ENCODE data around the gene CMIP. TPM values are rescaled to one million over a fixed set of nuclear protein-coding genes. Genes with fewer than 3 reads are reported as not detected.

CMIP gene
- total and polyA plus RNA-seq, 10 of the 15 experiments (the other 5 are each of a cell fraction or from before 2014, with no cell fraction given): 1.2 to 43.2 (median 4.4) TPM

- FAIRE-seq (no peak), ATAC-seq (no peak), DNase-seq (ENCODE audit: low read depth, low spot score) (no peak)
- TF ChIP-seq CREM (IDR thresholded peaks at IDR 0.05; ENCODE audit: low read depth): no peak
- no peak for TF ChIP-seq FOXM1 (IDR thresholded peaks at IDR 0.05; ENCODE audit: low read depth, low read length)
- TF ChIP-seq, protein P1, sequence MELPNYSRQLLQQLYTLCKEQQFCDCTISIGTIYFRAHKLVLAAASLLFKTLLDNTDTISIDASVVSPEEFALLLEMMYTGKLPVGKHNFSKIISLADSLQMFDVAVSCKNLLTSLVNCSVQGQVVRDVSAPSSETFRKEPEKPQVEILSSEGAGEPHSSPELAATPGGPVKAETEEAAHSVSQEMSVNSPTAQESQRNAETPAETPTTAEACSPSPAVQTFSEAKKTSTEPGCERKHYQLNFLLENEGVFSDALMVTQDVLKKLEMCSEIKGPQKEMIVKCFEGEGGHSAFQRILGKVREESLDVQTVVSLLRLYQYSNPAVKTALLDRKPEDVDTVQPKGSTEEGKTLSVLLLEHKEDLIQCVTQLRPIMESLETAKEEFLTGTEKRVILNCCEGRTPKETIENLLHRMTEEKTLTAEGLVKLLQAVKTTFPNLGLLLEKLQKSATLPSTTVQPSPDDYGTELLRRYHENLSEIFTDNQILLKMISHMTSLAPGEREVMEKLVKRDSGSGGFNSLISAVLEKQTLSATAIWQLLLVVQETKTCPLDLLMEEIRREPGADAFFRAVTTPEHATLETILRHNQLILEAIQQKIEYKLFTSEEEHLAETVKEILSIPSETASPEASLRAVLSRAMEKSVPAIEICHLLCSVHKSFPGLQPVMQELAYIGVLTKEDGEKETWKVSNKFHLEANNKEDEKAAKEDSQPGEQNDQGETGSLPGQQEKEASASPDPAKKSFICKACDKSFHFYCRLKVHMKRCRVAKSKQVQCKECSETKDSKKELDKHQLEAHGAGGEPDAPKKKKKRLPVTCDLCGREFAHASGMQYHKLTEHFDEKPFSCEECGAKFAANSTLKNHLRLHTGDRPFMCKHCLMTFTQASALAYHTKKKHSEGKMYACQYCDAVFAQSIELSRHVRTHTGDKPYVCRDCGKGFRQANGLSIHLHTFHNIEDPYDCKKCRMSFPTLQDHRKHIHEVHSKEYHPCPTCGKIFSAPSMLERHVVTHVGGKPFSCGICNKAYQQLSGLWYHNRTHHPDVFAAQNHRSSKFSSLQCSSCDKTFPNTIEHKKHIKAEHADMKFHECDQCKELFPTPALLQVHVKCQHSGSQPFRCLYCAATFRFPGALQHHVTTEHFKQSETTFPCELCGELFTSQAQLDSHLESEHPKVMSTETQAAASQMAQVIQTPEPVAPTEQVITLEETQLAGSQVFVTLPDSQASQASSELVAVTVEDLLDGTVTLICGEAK (IDR thresholded peaks at IDR 0.05; ENCODE audit: borderline replicate concordance): no peak
- no peak for TF ChIP-seq EED (IDR thresholded peaks at IDR 0.05; ENCODE audit: low read depth)
- no peak for TF ChIP-seq TBL1XR1 (IDR thresholded peaks at IDR 0.05; ENCODE audit: low read depth, low read length)
- no peak for TF ChIP-seq CBX5 (IDR thresholded peaks at IDR 0.05; ENCODE audit: low read depth)
- TF ChIP-seq TARDBP (IDR thresholded peaks at IDR 0.05; ENCODE audit: borderline replicate concordance): no peak
- no peak for TF ChIP-seq WRNIP1 (IDR thresholded peaks at IDR 0.05; ENCODE audit: borderline replicate concordance, low read depth, low read length)
- no peak for TF ChIP-seq JUNB (IDR thresholded peaks at IDR 0.05)
- TF ChIP-seq RCOR1 (conservative IDR thresholded peaks at IDR 0.05; ENCODE audit: low read depth, low read length): no peak
- TF ChIP-seq PKNOX1 (IDR thresholded peaks at IDR 0.05): no peak
- H3K27me3 ChIP-seq (replicated peaks in 1 of 2; ENCODE audit: control insufficient read depth in 2 of 2, insufficient read depth in 2 of 2, low read length in 1 of 2): no peaks in the 10 kb centered on the region
- intact Hi-C loops (cut with micrococcal nuclease; ENCODE audit: unreplicated experiment) (loop anchor here (5.0 kb wide), 1 partner anchor 222 kb away; no protein-coding TSS in a partner anchor), in situ Hi-C loops (cut with MboI) (no loop called here)
- no peak overlapping the region for H3K4me2 ChIP-seq (ENCODE audit: control insufficient read depth, insufficient read depth)
- ChIA-PET POLR2A (no interaction called here), CTCF (no interaction called here), SMC1A (ENCODE audit: uncharacterized antibody, unreplicated experiment) (interaction anchor here (1.4 to 2.1 kb wide), 3 partner anchors 14 to 220 kb away, joined by 3 to 4 read pairs (median 3); no protein-coding TSS in a partner anchor), RAD21 (ENCODE audit: unreplicated experiment) (no interaction called here)
- H3K79me2 ChIP-seq (ENCODE audit: control insufficient read depth, insufficient read depth, low read length): peaks cover 20% of the 10 kb centered on the region
- no peaks in the 10 kb centered on the region for H3K9me3 ChIP-seq (replicated peaks; ENCODE audit: control insufficient read depth, insufficient read depth, low read length)
- no peak overlapping the region for H3K27ac ChIP-seq (ENCODE audit: control insufficient read depth, insufficient read depth)
- no peak overlapping the region for H3K4me3 ChIP-seq
- H3K36me3 ChIP-seq (ENCODE audit: control insufficient read depth in 2 of 2, insufficient read depth in 2 of 2, low read length in 1 of 2): peaks cover 0 to 6% of the 10 kb centered on the region in 2 experiments; a peak in 2 of 4 replicates
- BruUV-seq (replicated peaks): no TSS peak
- H2AFZ ChIP-seq (ENCODE audit: control insufficient read depth, low read depth, low read length): no peak overlapping the region
- no peak overlapping the region for H3K9ac ChIP-seq (ENCODE audit: control insufficient read depth, insufficient read depth, low read length)
- H3K4me1 ChIP-seq (ENCODE audit: control insufficient read depth, insufficient read depth, low read length): peaks cover 14% of the 10 kb centered on the region
- 99% methylated on average over 4 of the region's 4 CpGs for WGBS (ENCODE audit: insufficient coverage, insufficient replicate concordance, low lambda C conversion rate, missing lambda C conversion rate)
- no peaks in the 10 kb centered on the region; the same call in 1 of the 2 replicates for H4K20me1 ChIP-seq (ENCODE audit: control insufficient read depth, insufficient read depth)
Observed at GRCh38 chr16:81494888-81495287, 50.3 kb downstream of the CMIP start.

All from GM12878 (cell line).